ENCODE results near the gene SEZ6. TPM values are rescaled to one million over a fixed set of nuclear protein-coding genes. Genes with fewer than 3 reads are reported as not detected.

The SEZ6 gene
- total RNA-seq, 3 donors from 2014 or later = 0.31 to 1.0 TPM; not detected in 1

- ATAC-seq (peak; percentile 14), DNase-seq (no peak)
- intact Hi-C loops (cut with DNase I, micrococcal nuclease) = no loop called here
- Histone ChIP-seq H3K4me1 (ENCODE audit: low read depth) (no peaks in the 10 kb centered on the region), H3K9me3 (no peaks in the 10 kb centered on the region), H3K36me3 (ENCODE audit: low read depth) (no peaks in the 10 kb centered on the region), H3K4me3 (no peak overlapping the region)
- TF ChIP-seq CTCF (IDR thresholded peaks at IDR 0.05) = no peak
These were observed 14.1 kb downstream of the SEZ6 start for GRCh38 chr17:28991779-28992178.

- Histone ChIP-seq H3K36me3 (ENCODE audit: low read depth) (no peaks in the 10 kb centered on the region), H3K4me3 (no peak overlapping the region), H3K9me3 (no peaks in the 10 kb centered on the region), H3K4me1 (ENCODE audit: low read depth) (no peaks in the 10 kb centered on the region)
- DNase-seq (no peak), ATAC-seq (no peak)
- no peak for TF ChIP-seq CTCF (IDR thresholded peaks at IDR 0.05)
- intact Hi-C loops (cut with DNase I, micrococcal nuclease) = no loop called here
These were observed 16.8 kb downstream of the SEZ6 start for GRCh38 chr17:28989028-28989427.

- no peak for ATAC-seq
- Histone ChIP-seq H3K4me3 (no peak overlapping the region), H3K36me3 (ENCODE audit: low read depth) (no peaks in the 10 kb centered on the region), H3K4me1 (ENCODE audit: low read depth) (no peaks in the 10 kb centered on the region), H3K9me3 (no peaks in the 10 kb centered on the region)
- no peak for DNase-seq
- intact Hi-C loops (cut with DNase I, micrococcal nuclease) = no loop called here
- TF ChIP-seq CTCF (IDR thresholded peaks at IDR 0.05) = no peak
These were observed 17.4 kb downstream of the SEZ6 start for GRCh38 chr17:28988475-28988874.

- DNase-seq (no peak), ATAC-seq (peak; percentile 7)
- TF ChIP-seq CTCF (IDR thresholded peaks at IDR 0.05) = no peak
- Histone ChIP-seq H3K9me3 (no peaks in the 10 kb centered on the region), H3K36me3 (ENCODE audit: low read depth) (no peaks in the 10 kb centered on the region), H3K4me3 (no peak overlapping the region), H3K4me1 (ENCODE audit: low read depth) (no peaks in the 10 kb centered on the region)
- intact Hi-C loops (cut with DNase I, micrococcal nuclease) = no loop called here
These were observed 18.8 kb downstream of the SEZ6 start for GRCh38 chr17:28986714-28987655.

GRCh38 chr17:28985950-28986713, 19.7 kb downstream of the SEZ6 start:
- H3K36me3 ChIP-seq (ENCODE audit: low read depth) = no peaks in the 10 kb centered on the region
- TF ChIP-seq CTCF (IDR thresholded peaks at IDR 0.05) = no peak
- no peak overlapping the region for H3K4me3 ChIP-seq
- no peak for DNase-seq
- H3K4me1 ChIP-seq (ENCODE audit: low read depth) = no peaks in the 10 kb centered on the region
- intact Hi-C loops (cut with DNase I, micrococcal nuclease) = no loop called here
- no peak for ATAC-seq
- no peaks in the 10 kb centered on the region for H3K9me3 ChIP-seq
